Stimulated activated CD8-positive, alpha-beta memory T cell treated with anti-CD3 and anti-CD28 coated beads, Interleukin-7, amount 100 ng/mL, for 24 hours (primary cell): ENCODE data around the gene RC3H2.

Source experiments
- DNase-seq: peaks from one replicate; pipeline ENCODE4 v3.0.0-alpha.2; 2020; ENCODE audit warnings: low read depth

The RC3H2 gene

DNA sequence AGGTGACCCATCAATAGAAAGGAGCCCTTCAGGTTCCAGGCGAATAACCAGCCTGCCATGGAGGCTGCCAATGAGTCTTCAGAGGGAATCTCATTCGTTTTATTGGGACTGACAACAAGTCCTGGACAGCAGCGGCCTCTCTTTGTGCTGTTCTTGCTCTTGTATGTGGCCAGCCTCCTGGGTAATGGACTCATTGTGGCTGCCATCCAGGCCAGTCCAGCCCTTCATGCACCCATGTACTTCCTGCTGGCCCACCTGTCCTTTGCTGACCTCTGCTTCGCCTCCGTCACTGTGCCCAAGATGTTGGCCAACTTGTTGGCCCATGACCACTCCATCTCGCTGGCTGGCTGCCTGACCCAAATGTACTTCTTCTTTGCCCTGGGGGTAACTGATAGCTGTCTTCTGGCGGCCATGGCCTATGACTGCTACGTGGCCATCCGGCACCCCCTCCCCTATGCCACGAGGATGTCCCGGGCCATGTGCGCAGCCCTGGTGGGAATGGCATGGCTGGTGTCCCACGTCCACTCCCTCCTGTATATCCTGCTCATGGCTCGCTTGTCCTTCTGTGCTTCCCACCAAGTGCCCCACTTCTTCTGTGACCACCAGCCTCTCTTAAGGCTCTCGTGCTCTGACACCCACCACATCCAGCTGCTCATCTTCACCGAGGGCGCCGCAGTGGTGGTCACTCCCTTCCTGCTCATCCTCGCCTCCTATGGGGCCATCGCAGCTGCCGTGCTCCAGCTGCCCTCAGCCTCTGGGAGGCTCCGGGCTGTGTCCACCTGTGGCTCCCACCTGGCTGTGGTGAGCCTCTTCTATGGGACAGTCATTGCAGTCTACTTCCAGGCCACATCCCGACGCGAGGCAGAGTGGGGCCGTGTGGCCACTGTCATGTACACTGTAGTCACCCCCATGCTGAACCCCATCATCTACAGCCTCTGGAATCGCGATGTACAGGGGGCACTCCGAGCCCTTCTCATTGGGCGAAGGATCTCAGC lies 104.8 kb downstream of the RC3H2 start, which contains the start of gene OR1K1:
Gene OR1K1, plus strand, starts transcription at position 58 of the 995 bp plus-strand sequence. Its CDS starts 0 bp downstream, at position 58.
- DNase-seq, result no peak

DNA sequence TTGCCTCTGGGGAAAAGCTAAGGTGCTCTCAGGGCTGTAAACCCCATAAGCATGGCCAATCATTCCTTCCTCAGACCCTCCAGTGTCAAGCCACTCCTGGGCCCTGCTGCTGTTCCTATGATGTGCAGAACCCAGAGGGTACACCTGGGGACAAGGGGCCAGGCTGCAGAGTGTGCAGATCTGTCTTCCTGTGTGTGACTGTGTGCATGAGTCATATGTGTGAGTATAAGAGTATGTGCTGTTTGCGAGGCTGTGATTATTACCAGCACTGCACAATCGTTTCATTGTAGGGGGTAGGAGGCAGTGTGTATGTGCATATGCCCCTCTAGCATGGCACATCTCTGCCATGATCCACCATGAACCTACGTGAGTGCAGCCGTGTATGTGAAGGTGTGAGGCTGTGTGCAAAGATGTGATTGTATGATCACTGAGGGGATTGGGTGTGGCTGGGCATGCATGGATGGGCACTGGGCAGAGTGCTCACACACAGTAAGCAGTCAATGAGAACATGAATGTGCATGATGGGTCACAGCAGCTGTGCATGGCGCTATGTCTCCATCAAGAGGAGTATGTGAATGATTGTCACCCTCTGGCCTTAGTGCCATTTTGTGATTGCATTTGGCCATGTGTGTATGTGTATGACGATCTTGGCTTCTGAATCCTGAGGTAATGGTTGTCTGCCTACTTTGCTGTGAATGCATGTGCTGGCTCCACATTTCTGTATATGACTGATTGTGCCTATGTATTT lies 107.7 kb downstream of the RC3H2 start:
- no peak for DNase-seq
